ENCODE results near the gene KRT4. TPM values are rescaled to one million over a fixed set of nuclear protein-coding genes. Genes with fewer than 3 reads are reported as not detected.
"Not testable (repeated sequence)": the region's sequence is repeated elsewhere in the genome, so short reads cannot be mapped to it uniquely, and the experiment has no call there.

KRT4 gene
- total and polyA plus RNA-seq, 2 donors (not counting 3 experiments of a cell fraction or from before 2014, with no cell fraction given) = not detected

GRCh38 chr12:52795694-52796428, 18.1 kb downstream of the KRT4 start, which contains the start of gene KRT3:
Gene KRT3 (minus strand): TSS chr12:52796117. CDS start chr12:52796042, 75 bp downstream.
- no peaks in the 10 kb centered on the region for H3K9me3 ChIP-seq (replicated peaks; ENCODE audit: control insufficient read depth, insufficient read depth, low read length)
- POLR2A ChIA-PET = no interaction called here

GRCh38 chr12:52795332-52795674, 18.6 kb downstream of the KRT4 start:
- FAIRE-seq; H3K4me3 ChIP-seq (replicated peaks in 1 of 3; ENCODE audit: insufficient read depth in 1 of 3, low read depth in 1 of 3, low read length in 3 of 3); POLR2A ChIA-PET; H2AFZ ChIP-seq (ENCODE audit: low read depth, low read length); H3K9me3 ChIP-seq (replicated peaks; ENCODE audit: control insufficient read depth, insufficient read depth, low read length); DNase-seq (ENCODE audit: low read depth, low spot score); intact Hi-C loops (cut with micrococcal nuclease); H3K4me1 ChIP-seq (ENCODE audit: control insufficient read depth, extremely low read depth, insufficient read depth, low read length); H3K9ac ChIP-seq (replicated peaks; ENCODE audit: extremely low read depth, insufficient read depth, low read length); H3K9me1 ChIP-seq (replicated peaks; ENCODE audit: control insufficient read depth, extremely low read depth, insufficient read depth, low read length); H4K20me1 ChIP-seq (replicated peaks; ENCODE audit: control insufficient read depth, extremely low read depth, insufficient read depth, low read length); H3K79me2 ChIP-seq (ENCODE audit: control insufficient read depth, insufficient read depth, low read length); H3K27ac ChIP-seq (ENCODE audit: insufficient read depth, low read depth, low read length); BruUV-seq (replicated peaks); dilution Hi-C loops (cut with MboI; ENCODE audit: extremely low pct_ligation_motif_present, low sequenced_read_pairs); H3K36me3 ChIP-seq (ENCODE audit: control insufficient read depth in 2 of 2, extremely low read depth in 1 of 2, insufficient read depth in 2 of 2, low read length in 2 of 2); H3K4me2 ChIP-seq (ENCODE audit: insufficient read depth, low read length): not testable (repeated sequence)
- H3K27me3 ChIP-seq (ENCODE audit: control insufficient read depth in 2 of 2, insufficient read depth in 2 of 2, low read length in 2 of 2) = peaks cover 10 to 12% of the 10 kb centered on the region in 2 experiments
- CTCF ChIA-PET = interaction anchor here (1.1 kb wide), 1 partner anchor 70 kb away, joined by 3 read pairs; no protein-coding TSS in a partner anchor

More at GRCh38 chr12:52795694-52796428, 18.1 kb downstream of the KRT4 start, which contains the start of gene KRT3:
- dilution Hi-C loops (cut with MboI; ENCODE audit: extremely low pct_ligation_motif_present, low sequenced_read_pairs) = no loop called here
- H3K4me2 ChIP-seq (ENCODE audit: insufficient read depth, low read length) = no peak within 1 kb of the TSS
- no peaks in the 10 kb centered on the region for H3K4me1 ChIP-seq (ENCODE audit: control insufficient read depth, extremely low read depth, insufficient read depth, low read length)
- BruUV-seq (replicated peaks) = no TSS peak
- DNase-seq (ENCODE audit: low read depth, low spot score) (no peak), FAIRE-seq (no peak)
- H3K4me3 ChIP-seq (replicated peaks in 1 of 3; ENCODE audit: insufficient read depth in 1 of 3, low read depth in 1 of 3, low read length in 3 of 3) = no peak within 1 kb of the TSS
- CTCF ChIA-PET = no interaction called here
- no peaks in the 10 kb centered on the region for H3K9me1 ChIP-seq (replicated peaks; ENCODE audit: control insufficient read depth, extremely low read depth, insufficient read depth, low read length)
- H3K36me3 ChIP-seq (ENCODE audit: control insufficient read depth in 2 of 2, extremely low read depth in 1 of 2, insufficient read depth in 2 of 2, low read length in 2 of 2) = no peaks in the 10 kb centered on the region
- H4K20me1 ChIP-seq (replicated peaks; ENCODE audit: control insufficient read depth, extremely low read depth, insufficient read depth, low read length) = no peaks in the 10 kb centered on the region
- intact Hi-C loops (cut with micrococcal nuclease) = no loop called here
- no peak within 1 kb of the TSS for H3K9ac ChIP-seq (replicated peaks; ENCODE audit: extremely low read depth, insufficient read depth, low read length)
- no peak for TF ChIP-seq MYC (IDR thresholded peaks at IDR 0.05; ENCODE audit: low read depth, low read length)
- no peak for TF ChIP-seq MAX (IDR thresholded peaks at IDR 0.05; ENCODE audit: insufficient read depth, insufficient read length)
- no peak for TF ChIP-seq EZH2 (IDR thresholded peaks at IDR 0.05; ENCODE audit: borderline replicate concordance, low read depth, low read length, severe bottlenecking)
- TF ChIP-seq JUN (IDR thresholded peaks at IDR 0.05; ENCODE audit: borderline replicate concordance, insufficient read depth, insufficient read length, low read depth) = no peak
- no peak for TF ChIP-seq CTCF (IDR thresholded peaks at IDR 0.05; ENCODE audit: extremely low read depth in 1 of 2, insufficient read depth in 1 of 2, low read depth in 1 of 2, low read length in 2 of 2)
- no peak for TF ChIP-seq GATA2 (IDR thresholded peaks at IDR 0.05; ENCODE audit: insufficient read depth, insufficient read length, low read depth, low read length)
- no peak for TF ChIP-seq FOS (IDR thresholded peaks at IDR 0.05; ENCODE audit: borderline replicate concordance, insufficient read depth, low read length)
- TF ChIP-seq POLR2AphosphoS5 (IDR thresholded peaks at IDR 0.05; ENCODE audit: insufficient read depth, low read depth, low read length) = no peak
- no peak for TF ChIP-seq POLR2A (IDR thresholded peaks at IDR 0.05; ENCODE audit: low read depth, low read length)
- H3K27me3 ChIP-seq (ENCODE audit: control insufficient read depth in 2 of 2, insufficient read depth in 2 of 2, low read length in 2 of 2) = peaks cover 5 to 8% of the 10 kb centered on the region in 2 experiments
- no peaks in the 10 kb centered on the region for H3K79me2 ChIP-seq (ENCODE audit: control insufficient read depth, insufficient read depth, low read length)
- no peak within 1 kb of the TSS for H3K27ac ChIP-seq (ENCODE audit: insufficient read depth, low read depth, low read length)
- H2AFZ ChIP-seq (ENCODE audit: low read depth, low read length) = no peak within 1 kb of the TSS
